ENCODE results near the gene MAGI1.

- TF ChIP-seq CTCF (IDR thresholded peaks at IDR 0.05) (no peak), POLR2A (IDR thresholded peaks at IDR 0.05) (no peak), POLR2AphosphoS5 (IDR thresholded peaks at IDR 0.05) (no peak)
Observed at GRCh38 chr3:65995030-65995429, 43.7 kb downstream of the MAGI1 start.

All from breast epithelium (tissue), 3 donors.